ENCODE measurements around the gene ITGA2. TPM values are rescaled to one million over a fixed set of nuclear protein-coding genes. Genes with fewer than 3 reads are reported as not detected.

ITGA2 gene
- total and polyA plus RNA-seq, 7 donors = 0.10 to 0.91 (median 0.64) TPM

GRCh38 chr5:53067641-53068040 is 78.5 kb downstream of the ITGA2 start:
- no peak for TF ChIP-seq CTCF (IDR thresholded peaks at IDR 0.05)
- Histone ChIP-seq H3K9me3 (no peaks in the 10 kb centered on the region), H3K4me1 (no peaks in the 10 kb centered on the region), H3K4me3 (no peak overlapping the region), H3K27ac (no peak overlapping the region), H3K27me3 (ENCODE audit: insufficient read depth in 3 of 3, low read length in 2 of 3) (no peaks in the 10 kb centered on the region), H3K36me3 (ENCODE audit: insufficient read depth in 1 of 2, low read depth in 1 of 2) (no peaks in the 10 kb centered on the region)
- no peak for ATAC-seq
- intact Hi-C loops (cut with DNase I) = no loop called here
- no peak for DNase-seq
- WGBS, 3 donors = 0 to 37% (median 2%) methylated on average over 1 of the region's 1 CpG

GRCh38 chr5:53068291-53068836 is 79.2 kb downstream of the ITGA2 start:
- no peak overlapping the region for H3K4me3 ChIP-seq
- no peak for TF ChIP-seq CTCF (IDR thresholded peaks at IDR 0.05)

GRCh38 chr5:53069626-53070025 is 80.5 kb downstream of the ITGA2 start:
- no peaks in the 10 kb centered on the region for H3K36me3 ChIP-seq (ENCODE audit: insufficient read depth in 1 of 2, low read depth in 1 of 2)
- TF ChIP-seq CTCF (IDR thresholded peaks at IDR 0.05) = no peak
- WGBS, 3 donors = 88 to 93% (median 91%) methylated on average over 5 of the region's 5 CpGs
- ATAC-seq = no peak
- H3K27ac ChIP-seq = no peak overlapping the region
- no peaks in the 10 kb centered on the region for H3K9me3 ChIP-seq
- intact Hi-C loops (cut with DNase I) = no loop called here
- no peaks in the 10 kb centered on the region for H3K27me3 ChIP-seq (ENCODE audit: insufficient read depth in 3 of 3, low read length in 2 of 3)
- no peak for DNase-seq
- no peaks in the 10 kb centered on the region for H3K4me1 ChIP-seq
- no peak overlapping the region for H3K4me3 ChIP-seq

More at GRCh38 chr5:53068291-53068836, 79.2 kb downstream of the ITGA2 start:
- Histone ChIP-seq H3K4me1 (no peaks in the 10 kb centered on the region), H3K9me3 (no peaks in the 10 kb centered on the region), H3K36me3 (ENCODE audit: insufficient read depth in 1 of 2, low read depth in 1 of 2) (no peaks in the 10 kb centered on the region), H3K27me3 (ENCODE audit: insufficient read depth in 3 of 3, low read length in 2 of 3) (no peaks in the 10 kb centered on the region), H3K27ac (no peak overlapping the region)
- DNase-seq (no peak), ATAC-seq (no peak)
- intact Hi-C loops (cut with DNase I) = no loop called here
- WGBS, 3 donors = 67 to 72% (median 69%) methylated on average over 4 of the region's 4 CpGs

GRCh38 chr5:53071298-53071697 is 82.1 kb downstream of the ITGA2 start:
- 87 to 93% (median 88%) methylated on average over 2 of the region's 2 CpGs for WGBS, 3 donors
- no peak overlapping the region for H3K27ac ChIP-seq
- no peak overlapping the region for H3K4me3 ChIP-seq
- no peaks in the 10 kb centered on the region for H3K4me1 ChIP-seq
- intact Hi-C loops (cut with DNase I) = no loop called here
- no peaks in the 10 kb centered on the region for H3K9me3 ChIP-seq
- no peak for TF ChIP-seq CTCF (IDR thresholded peaks at IDR 0.05)
- no peaks in the 10 kb centered on the region for H3K27me3 ChIP-seq (ENCODE audit: insufficient read depth in 3 of 3, low read length in 2 of 3)
- DNase-seq (no peak), ATAC-seq (no peak)
- no peaks in the 10 kb centered on the region for H3K36me3 ChIP-seq (ENCODE audit: insufficient read depth in 1 of 2, low read depth in 1 of 2)

GRCh38 chr5:53071738-53072137 is 82.6 kb downstream of the ITGA2 start:
- TF ChIP-seq CTCF (IDR thresholded peaks at IDR 0.05) = no peak
- H3K36me3 ChIP-seq (ENCODE audit: insufficient read depth in 1 of 2, low read depth in 1 of 2) = no peaks in the 10 kb centered on the region
- ATAC-seq = no peak
- 65 to 80% (median 73%) methylated on average over 2 of the region's 2 CpGs for WGBS, 3 donors
- H3K27ac ChIP-seq = no peak overlapping the region
- no peak for DNase-seq
- intact Hi-C loops (cut with DNase I) = loop anchor here in 1 of 2 donors (2.0 kb wide), 1 partner anchor 1061 kb away; no protein-coding TSS in a partner anchor
- no peak overlapping the region for H3K4me3 ChIP-seq
- no peaks in the 10 kb centered on the region for H3K4me1 ChIP-seq
- no peaks in the 10 kb centered on the region for H3K27me3 ChIP-seq (ENCODE audit: insufficient read depth in 3 of 3, low read length in 2 of 3)
- no peaks in the 10 kb centered on the region for H3K9me3 ChIP-seq

All from psoas muscle (tissue), 8 donors.